Astrocyte (in vitro differentiated cells and primary cell): ENCODE data around the gene SMIM10L2A.

ENCODE experiments used
- CTCF ChIP-seq: IDR thresholded peaks from 2 replicates; pipeline ENCODE4 v1.5.1; 2011; ENCODE audit warnings: low read depth, mild to moderate bottlenecking, inconsistent platforms, low read length, moderate library complexity; ENCODE audit not compliant: insufficient read depth
- EZH2 ChIP-seq: IDR thresholded peaks from 2 replicates; pipeline ENCODE4 v1.6.1; 2012; ENCODE audit warnings: mild to moderate bottlenecking, low read length, inconsistent platforms; ENCODE audit not compliant: insufficient read depth

DNA sequence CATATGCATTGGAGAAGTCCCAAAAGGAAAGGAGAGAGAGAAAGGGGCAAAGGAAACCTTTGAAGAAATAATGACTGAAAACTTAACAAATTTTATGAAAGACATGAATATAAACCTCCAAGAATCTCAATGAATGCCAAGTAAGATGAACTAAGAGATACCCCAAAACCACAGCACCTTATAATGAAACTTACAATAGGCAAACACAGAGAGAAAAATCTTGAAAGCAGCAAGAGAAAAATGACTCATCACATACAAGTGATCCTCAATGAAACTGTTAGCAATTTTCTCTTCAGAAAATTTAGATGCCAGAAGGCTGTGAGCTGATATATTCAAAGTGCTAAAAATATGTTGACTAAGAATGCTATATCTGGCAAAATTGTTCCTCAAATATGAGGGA lies 10.1 kb downstream of the SMIM10L2A start:
- TF ChIP-seq CTCF: no peak
- no peak for TF ChIP-seq EZH2
